GM12892 (cell line): Measurements from ENCODE around the gene ABI3.

Source experiments
- POLR2A ChIP-seq: IDR thresholded peaks from 2 replicates; pipeline ENCODE4 v1.6.1; 2011; ENCODE audit warnings: low read depth, low read length, control low read depth
- POLR2AphosphoS5 ChIP-seq: IDR thresholded peaks from 2 replicates; pipeline ENCODE4 v1.6.1; 2011; ENCODE audit warnings: low read depth, low read length, control low read depth
- TAF1 ChIP-seq: IDR thresholded peaks from 2 replicates; pipeline ENCODE4 v1.6.1; 2011; ENCODE audit warnings: low read depth, mild to moderate bottlenecking, control low read depth, low read length, borderline replicate concordance

GRCh38 chr17:49201481-49201927 lies 9.0 kb upstream of the ABI3 start:
- TF ChIP-seq POLR2A (no peak), POLR2AphosphoS5 (no peak), TAF1 (no peak)
